GDM1 (cell line): ENCODE results near the gene CSF3.
"Not testable (repeated sequence)": the region's sequence is repeated elsewhere in the genome, so short reads cannot be mapped to it uniquely, and the experiment has no call there.

Experiments
- DNase-seq: peaks from one replicate; lab custom pipeline; 2025; lab: John Stamatoyannopoulos, UW

CSF3 gene

GRCh38 chr17:39997543-39997942 is 17.7 kb upstream of the CSF3 start:
- no peak for DNase-seq

GRCh38 chr17:39999067-39999466 is 16.2 kb upstream of the CSF3 start:
- no peak for DNase-seq

GRCh38 chr17:40000161-40000560 is 15.1 kb upstream of the CSF3 start:
- no peak for DNase-seq

- DNase-seq, result not testable (repeated sequence)
Measured at GRCh38 chr17:40001335-40001734, 13.9 kb upstream of the CSF3 start.

GRCh38 chr17:40004072-40004471 is 11.2 kb upstream of the CSF3 start:
- DNase-seq, result no peak

GRCh38 chr17:40004712-40005111 is 10.5 kb upstream of the CSF3 start:
- no peak for DNase-seq

GRCh38 chr17:40005520-40005919 is 9.7 kb upstream of the CSF3 start:
- DNase-seq, result no peak

GRCh38 chr17:40010946-40011500 is 4.2 kb upstream of the CSF3 start:
- DNase-seq, result not testable (repeated sequence)

- not testable (repeated sequence) for DNase-seq
Measured at GRCh38 chr17:40012017-40012647, 3.1 kb upstream of the CSF3 start.

- no peak for DNase-seq
Measured at GRCh38 chr17:40014375-40014980, 762 bp upstream of the CSF3 start.

GRCh38 chr17:40015998-40016985 is 1.1 kb downstream of the CSF3 start:
- no peak for DNase-seq

- DNase-seq, result no peak
Measured at GRCh38 chr17:40017422-40018080, 2.3 kb downstream of the CSF3 start.

- DNase-seq, result no peak
Measured at GRCh38 chr17:40018211-40019121, 3.2 kb downstream of the CSF3 start.

GRCh38 chr17:40019140-40019991 is 4.1 kb downstream of the CSF3 start:
- DNase-seq, result no peak

GRCh38 chr17:40020146-40020545 is 4.9 kb downstream of the CSF3 start:
- DNase-seq, result no peak

- no peak for DNase-seq
Measured at GRCh38 chr17:40021451-40021971, 6.3 kb downstream of the CSF3 start.

- no peak for DNase-seq
Measured at GRCh38 chr17:40022497-40022896, 7.3 kb downstream of the CSF3 start.

GRCh38 chr17:40022961-40023541 is 7.8 kb downstream of the CSF3 start:
- no peak for DNase-seq

- no peak for DNase-seq
Measured at GRCh38 chr17:40023590-40024292, 8.5 kb downstream of the CSF3 start.
